ENCODE measurements around the gene NCOA1. TPM values are rescaled to one million over a fixed set of nuclear protein-coding genes. Genes with fewer than 3 reads are reported as not detected.

The NCOA1 gene
- total RNA-seq, 3 donors from 2014 or later, result 34.8 to 55.6 (median 43.6) TPM

- ATAC-seq, result no peak
- H3K4me1 ChIP-seq (ENCODE audit: low read depth), result no peaks in the 10 kb centered on the region
- TF ChIP-seq CTCF (IDR thresholded peaks at IDR 0.05), result no peak
- no peak overlapping the region for H3K4me3 ChIP-seq
- intact Hi-C loops (cut with DNase I, micrococcal nuclease), result no loop called here
- no peak for DNase-seq
- no peaks in the 10 kb centered on the region for H3K9me3 ChIP-seq
- H3K36me3 ChIP-seq (ENCODE audit: low read depth), result no peaks in the 10 kb centered on the region
Measured at GRCh38 chr2:24816884-24817283, 325.8 kb downstream of the NCOA1 start.

GRCh38 chr2:24818721-24819167, 327.7 kb downstream of the NCOA1 start:
- DNase-seq (peak in 1 of 3 donors; percentile 6), ATAC-seq (no peak)
- TF ChIP-seq CTCF (IDR thresholded peaks at IDR 0.05), result no peak
- no peak overlapping the region for H3K4me3 ChIP-seq
- H3K9me3 ChIP-seq, result no peaks in the 10 kb centered on the region
- intact Hi-C loops (cut with DNase I, micrococcal nuclease), result no loop called here
- no peaks in the 10 kb centered on the region for H3K36me3 ChIP-seq (ENCODE audit: low read depth)
- H3K4me1 ChIP-seq (ENCODE audit: low read depth), result no peaks in the 10 kb centered on the region

- intact Hi-C loops (cut with DNase I, micrococcal nuclease), result no loop called here
- Histone ChIP-seq H3K36me3 (ENCODE audit: low read depth) (no peaks in the 10 kb centered on the region), H3K9me3 (no peaks in the 10 kb centered on the region), H3K4me3 (no peak overlapping the region), H3K4me1 (ENCODE audit: low read depth) (no peaks in the 10 kb centered on the region)
- TF ChIP-seq CTCF (IDR thresholded peaks at IDR 0.05), result no peak
- ATAC-seq (no peak), DNase-seq (peak in 1 of 3 donors; percentile 34)
Measured at GRCh38 chr2:24819442-24820174, 328.6 kb downstream of the NCOA1 start.

GRCh38 chr2:24820175-24820513, 329.1 kb downstream of the NCOA1 start:
- ATAC-seq (peak; percentile 11), DNase-seq (no peak)
- no peaks in the 10 kb centered on the region for H3K36me3 ChIP-seq (ENCODE audit: low read depth)
- TF ChIP-seq CTCF (IDR thresholded peaks at IDR 0.05), result no peak
- intact Hi-C loops (cut with DNase I, micrococcal nuclease), result no loop called here
- no peaks in the 10 kb centered on the region for H3K9me3 ChIP-seq
- H3K4me3 ChIP-seq, result no peak overlapping the region
- no peaks in the 10 kb centered on the region for H3K4me1 ChIP-seq (ENCODE audit: low read depth)

Other genes with a start within 250 kb of the NCOA1 start
- 10 to 100 TPM; 48.4 to 82.8 (median 54.0) TPM for gene ITSN2, start 130.7 kb upstream of the NCOA1 start, total RNA-seq